ENCODE measurements around the gene TMEM218. TPM values are rescaled to one million over a fixed set of nuclear protein-coding genes. Genes with fewer than 3 reads are reported as not detected.

The TMEM218 gene
- total and polyA plus RNA-seq, 2 of the 8 experiments (the other 6 are each of a cell fraction or from before 2014, with no cell fraction given), result 17.0 to 33.5 TPM

- TF ChIP-seq MAX (IDR thresholded peaks at IDR 0.05), result no peak
- no peak for TF ChIP-seq BRCA1 (IDR thresholded peaks at IDR 0.05; ENCODE audit: low read depth, low read length)
- TF ChIP-seq EGR1 (IDR thresholded peaks at IDR 0.05; ENCODE audit: borderline replicate concordance, low read depth, low read length), result no peak
- TF ChIP-seq CHD7 (IDR thresholded peaks at IDR 0.05; ENCODE audit: insufficient replicate concordance, low read length), result no peak
- no peak for TF ChIP-seq E2F6 (IDR thresholded peaks at IDR 0.05)
These were observed 24.6 kb upstream of the TMEM218 start (continued) for GRCh38 chr11:125136001-125136400.
